Measurements from ENCODE around the gene WNT9B.

WNT9B gene

GRCh38 chr17:46884552-46884951 lies 33.2 kb downstream of the WNT9B start:
- DNase-seq, result no peak

- DNase-seq, result no peak
Observed at GRCh38 chr17:46885415-46886309, 34.3 kb downstream of the WNT9B start.

GRCh38 chr17:46886310-46886663 lies 34.9 kb downstream of the WNT9B start:
- DNase-seq, result no peak

- DNase-seq, result no peak
Observed at GRCh38 chr17:46887717-46888116, 36.3 kb downstream of the WNT9B start.

GRCh38 chr17:46888727-46889126 lies 37.3 kb downstream of the WNT9B start:
- DNase-seq, result no peak

GRCh38 chr17:46889519-46889918 lies 38.1 kb downstream of the WNT9B start:
- DNase-seq, result no peak

GRCh38 chr17:46889992-46890564 lies 38.7 kb downstream of the WNT9B start:
- DNase-seq, result no peak

- DNase-seq, result no peak
Observed at GRCh38 chr17:46890638-46891037, 39.3 kb downstream of the WNT9B start.

- no peak for DNase-seq
Observed at GRCh38 chr17:46892192-46892703, 40.9 kb downstream of the WNT9B start.

- no peak for DNase-seq
Observed at GRCh38 chr17:46894024-46894423, 42.6 kb downstream of the WNT9B start.

- DNase-seq, result no peak
Observed at GRCh38 chr17:46894476-46895151, 43.2 kb downstream of the WNT9B start.

GRCh38 chr17:46895171-46895570 lies 43.8 kb downstream of the WNT9B start:
- no peak for DNase-seq

- no peak for DNase-seq
Observed at GRCh38 chr17:46896991-46897390, 45.6 kb downstream of the WNT9B start.

- DNase-seq, result no peak
Observed at GRCh38 chr17:46898364-46898763, 47.0 kb downstream of the WNT9B start.

GRCh38 chr17:46898860-46899259 lies 47.5 kb downstream of the WNT9B start:
- DNase-seq, result no peak

- DNase-seq, result no peak
Observed at GRCh38 chr17:46901291-46901690, 49.9 kb downstream of the WNT9B start.

GRCh38 chr17:46903762-46904672 lies 52.6 kb downstream of the WNT9B start:
- DNase-seq, result no peak

- no peak for DNase-seq
Observed at GRCh38 chr17:46908068-46908737, 56.8 kb downstream of the WNT9B start.

- no peak for DNase-seq
Observed at GRCh38 chr17:46910179-46910927, 59.0 kb downstream of the WNT9B start.

GRCh38 chr17:46911311-46911710 lies 59.9 kb downstream of the WNT9B start:
- no peak for DNase-seq

- no peak for DNase-seq
Observed at GRCh38 chr17:46915596-46915995, 64.2 kb downstream of the WNT9B start.
